NK-92 treated with Interleukin-12 subunit alpha and Interleukin-12 subunit beta, amount 100 ng/mL, for 24 hours (cell line): ENCODE data around the gene MMP23B.

Experiments used
- DNase-seq: peaks from one replicate; lab custom pipeline; 2025; lab: John Stamatoyannopoulos, UW

The MMP23B gene

DNA sequence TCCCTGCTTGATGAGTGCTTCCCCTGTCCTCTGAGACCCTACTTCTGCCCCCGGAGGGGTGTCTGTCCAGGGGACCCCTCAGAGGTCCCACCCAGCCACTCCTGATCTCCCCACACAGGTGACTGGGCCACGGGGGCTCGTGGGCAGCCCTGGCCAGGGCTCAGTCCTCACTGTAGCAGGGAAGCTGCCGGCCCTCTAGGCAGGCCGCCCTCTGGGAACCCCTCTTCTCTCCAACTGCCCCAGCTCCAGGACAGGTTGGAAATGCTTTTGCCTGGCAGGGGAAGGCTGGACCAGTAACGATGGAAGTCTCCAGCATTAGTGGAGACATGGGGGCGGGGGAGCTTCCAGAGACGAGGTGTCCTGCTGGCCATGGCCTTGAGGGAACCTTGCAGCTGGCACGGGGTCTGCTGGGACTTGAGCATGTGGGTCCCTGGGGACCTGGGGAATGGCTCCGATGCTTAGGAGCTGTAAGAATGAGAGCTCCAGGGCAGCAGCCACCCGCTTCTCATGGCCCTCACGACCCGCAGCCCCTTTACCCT, 28.9 kb upstream of the MMP23B start:
- no peak for DNase-seq

DNA sequence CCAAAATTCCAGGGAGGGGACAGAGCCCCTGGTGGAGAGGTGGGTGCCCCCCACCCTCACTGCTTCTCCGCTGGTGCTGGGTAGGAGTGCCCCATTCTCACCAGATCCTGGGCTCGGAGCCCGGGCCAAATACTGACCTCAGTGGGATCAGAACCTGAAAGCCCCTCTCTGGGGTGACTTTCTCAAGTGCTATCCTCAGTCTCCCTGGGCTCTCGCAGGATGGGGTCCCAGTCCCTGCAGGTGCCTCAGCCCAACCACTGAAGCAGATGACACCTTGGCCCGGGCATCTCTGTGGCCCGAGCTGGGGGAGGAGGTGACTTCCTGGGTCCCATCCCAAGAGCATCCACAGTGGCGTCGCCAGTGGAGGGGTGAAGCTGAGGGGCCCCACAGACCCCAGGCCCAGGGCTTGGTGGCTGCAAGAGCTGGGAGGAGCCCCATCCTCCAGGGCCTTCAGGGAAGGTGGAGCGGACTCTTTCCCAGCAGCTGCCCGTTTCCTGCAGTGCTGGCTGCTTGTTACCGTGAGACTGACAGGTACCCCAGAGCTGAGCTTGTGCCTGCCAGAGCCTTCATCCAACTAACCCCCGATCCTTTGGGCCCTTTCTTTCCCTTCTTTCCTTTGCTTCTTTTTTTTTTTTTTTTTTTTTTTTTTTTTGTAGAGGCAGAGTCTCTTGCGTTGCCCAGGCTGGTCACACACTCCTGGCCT, 28.2 kb upstream of the MMP23B start:
- DNase-seq: no peak

DNA sequence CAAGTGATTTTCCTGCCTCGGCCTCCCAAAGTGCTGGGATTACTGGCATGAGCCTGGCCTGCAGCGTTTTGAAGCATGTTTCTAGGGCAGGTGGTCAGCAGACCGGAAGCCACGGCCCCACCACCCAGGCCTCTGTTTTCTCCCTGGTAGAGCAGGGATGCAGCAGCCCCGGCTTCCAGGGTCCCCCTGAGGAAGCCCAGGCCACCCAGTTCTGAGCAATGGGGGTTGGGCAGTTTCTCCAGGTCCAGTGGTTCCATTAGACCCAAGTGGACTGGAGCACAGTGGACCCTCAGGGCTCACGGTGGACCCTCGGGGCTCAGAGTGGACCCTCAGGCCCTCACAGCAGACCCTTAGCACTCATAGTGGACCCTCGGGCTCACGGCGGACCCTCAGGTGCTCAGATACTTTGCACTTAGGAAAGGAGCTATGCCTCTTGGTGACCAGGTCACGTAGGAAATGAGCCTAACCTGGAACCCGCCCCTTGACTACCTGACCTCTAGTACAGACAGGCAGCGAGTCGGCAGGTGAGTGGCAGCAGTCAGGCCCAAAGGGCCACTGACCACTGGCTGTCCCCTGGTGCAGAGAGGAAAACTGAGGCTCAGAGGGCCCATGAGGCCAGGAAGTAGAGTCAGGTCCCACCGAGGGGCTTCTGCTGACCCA, 27.5 kb upstream of the MMP23B start:
- DNase-seq: no peak

DNA sequence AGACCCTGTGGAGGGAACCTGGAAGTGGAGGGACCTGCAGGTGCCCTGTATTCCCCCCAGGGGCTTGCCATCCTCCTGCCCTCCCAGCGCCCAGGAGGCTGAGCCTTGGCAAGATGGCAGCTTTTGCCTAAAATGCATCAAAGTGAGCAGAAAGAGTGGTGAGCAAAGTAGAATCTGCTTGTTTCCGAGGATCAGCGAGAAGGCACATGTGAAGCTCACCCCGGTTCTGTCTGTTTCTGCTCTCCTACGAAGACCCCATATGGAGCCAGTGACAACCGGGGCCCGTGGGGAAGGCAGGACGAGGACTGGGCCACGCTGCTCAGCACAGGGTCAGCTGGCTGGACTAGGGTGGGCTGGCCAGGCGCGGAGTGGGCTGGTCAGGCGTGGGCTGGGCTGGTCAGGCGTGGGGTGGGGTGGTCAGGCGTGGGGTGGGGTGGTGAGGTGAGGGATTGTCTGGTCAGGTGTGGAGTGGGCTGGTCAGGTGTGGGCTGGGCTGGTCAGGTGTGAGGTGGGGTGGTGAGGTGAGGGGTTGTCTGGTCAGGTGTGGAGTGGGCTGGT, 26.9 kb upstream of the MMP23B start:
- no peak for DNase-seq

DNA sequence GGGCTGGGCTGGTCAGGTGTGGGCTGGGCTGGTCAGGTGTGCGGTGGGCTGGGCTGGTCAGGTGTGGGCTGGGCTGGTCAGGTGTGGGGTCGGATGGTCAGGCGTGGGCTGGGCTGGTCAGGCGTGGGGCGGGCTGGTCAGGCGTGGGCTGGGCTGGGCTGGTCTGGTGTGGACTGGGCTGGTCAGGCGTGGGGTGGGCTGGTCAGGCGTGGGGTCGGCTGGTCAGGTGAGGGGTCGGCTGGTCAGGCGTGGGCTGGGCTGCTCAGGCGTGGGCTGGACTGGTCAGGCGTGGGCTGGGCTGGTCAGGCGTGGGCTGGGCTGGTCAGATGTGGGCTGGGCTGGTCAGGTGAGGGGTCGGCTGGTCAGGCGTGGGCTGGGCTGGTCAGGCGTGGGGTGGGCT, 26.2 kb upstream of the MMP23B start:
- DNase-seq: no peak

DNA sequence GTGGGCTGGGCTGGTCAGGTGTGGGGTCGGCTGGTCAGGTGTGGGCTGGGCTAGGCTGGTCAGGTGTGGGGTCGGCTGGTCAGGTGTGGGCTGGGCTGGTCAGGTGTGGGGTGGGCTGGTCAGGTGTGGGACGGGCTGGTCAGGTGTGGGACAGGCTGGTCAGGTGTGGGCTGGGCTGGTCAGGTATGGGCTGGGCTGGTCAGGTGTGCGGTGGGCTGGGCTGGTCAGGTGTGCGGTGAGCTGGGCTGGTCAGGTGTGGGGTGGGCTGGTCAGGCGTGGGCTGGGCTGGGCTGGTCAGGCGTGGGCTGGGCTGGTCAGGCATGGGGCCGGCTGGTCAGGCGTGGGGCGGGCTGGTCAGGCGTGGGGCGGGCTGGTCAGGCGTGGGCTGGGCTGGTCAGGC, 25.7 kb upstream of the MMP23B start:
- DNase-seq: no peak

DNA sequence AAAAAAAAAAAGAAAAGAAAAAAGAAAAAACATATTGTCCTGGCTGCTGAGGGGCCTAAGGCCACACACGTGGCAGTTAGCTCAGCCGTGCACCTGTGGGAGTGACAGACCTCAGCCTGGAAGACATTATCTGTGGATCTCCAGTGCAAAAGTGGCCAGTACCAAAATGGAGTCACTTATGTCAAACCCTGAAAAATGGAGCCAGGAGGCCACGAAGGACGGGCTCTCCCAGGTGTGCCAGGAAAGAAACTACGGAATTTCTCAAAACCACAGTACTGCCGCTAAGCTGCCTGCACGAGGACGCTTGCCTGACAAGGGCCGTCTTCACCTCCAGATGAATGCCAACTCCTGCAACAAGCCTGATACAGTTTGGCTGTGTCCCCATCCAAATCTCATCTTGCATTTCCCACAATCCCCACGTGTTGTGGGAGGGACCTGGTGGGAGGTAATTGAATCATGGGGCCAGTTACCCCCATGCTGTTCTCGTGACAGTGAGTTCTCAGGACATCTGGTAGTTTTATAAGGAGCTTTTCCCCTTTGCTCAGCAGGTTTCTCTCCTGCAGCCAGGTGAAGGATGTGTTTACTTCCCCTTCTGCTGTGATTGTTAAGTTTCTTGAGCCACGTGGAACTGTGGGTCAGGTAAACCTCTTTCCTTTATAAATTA, 22.0 kb upstream of the MMP23B start:
- DNase-seq: no peak

DNA sequence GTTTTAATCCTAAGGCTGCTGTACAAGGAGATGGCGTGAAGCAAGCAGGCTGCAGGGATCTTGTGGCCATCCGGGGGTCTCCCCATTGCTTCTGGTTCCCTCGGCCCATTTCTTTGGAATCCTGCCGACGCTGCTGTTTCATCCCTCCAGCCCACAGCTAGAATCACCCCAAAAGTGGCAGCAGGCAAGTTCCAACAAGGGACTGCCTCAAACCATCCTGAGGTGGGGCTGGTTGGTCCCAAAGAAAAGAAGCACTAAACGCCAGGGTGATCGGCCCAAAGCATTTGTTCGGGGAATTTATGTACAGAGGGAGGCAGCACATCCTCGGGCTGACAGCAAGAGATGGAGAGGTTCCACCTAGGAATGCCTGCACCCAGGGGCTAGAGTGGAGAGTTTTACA, 21.2 kb upstream of the MMP23B start:
- no peak for DNase-seq

DNA sequence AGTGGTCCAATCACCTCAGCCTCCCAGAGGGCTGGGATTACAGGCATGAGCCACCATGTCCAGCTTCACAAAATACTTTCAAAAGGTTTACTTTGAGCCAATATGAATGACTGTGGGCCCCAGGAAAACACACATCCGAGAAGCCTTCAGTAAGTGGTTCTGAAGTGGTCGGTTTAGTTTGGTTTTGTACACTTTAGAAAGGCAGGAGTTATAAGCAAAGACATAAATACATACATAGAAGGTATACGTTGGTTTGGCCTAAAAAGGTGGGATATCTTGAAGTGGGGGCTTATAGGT, 19.9 kb upstream of the MMP23B start:
- DNase-seq: no peak

DNA sequence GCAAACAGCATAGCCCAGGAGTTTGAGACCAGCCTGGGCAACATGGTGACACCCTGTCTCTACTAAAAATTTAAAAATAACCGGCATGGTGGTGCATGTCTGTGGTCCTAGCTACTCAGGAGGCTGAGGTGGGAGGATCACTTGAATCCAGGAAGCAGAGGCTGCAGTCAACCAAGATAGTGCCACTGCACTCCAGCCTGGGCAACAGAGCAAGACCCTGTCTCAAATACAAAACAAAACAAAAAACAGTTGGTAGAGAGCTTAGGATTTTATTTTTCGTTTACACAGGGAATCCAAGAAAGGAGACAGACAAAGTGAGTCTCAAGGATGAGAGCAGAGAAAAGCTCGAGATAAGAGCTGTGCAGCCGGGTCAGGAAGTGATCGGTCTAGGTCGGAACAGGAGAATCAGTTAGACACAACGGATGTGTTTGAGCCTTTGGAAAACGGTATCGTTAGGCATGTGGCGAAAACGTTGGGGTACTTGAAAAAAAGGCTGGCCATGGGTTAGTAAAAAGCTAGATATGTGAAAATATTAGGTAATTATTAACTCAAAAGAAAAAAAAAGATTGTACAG, 18.4 kb upstream of the MMP23B start:
- no peak for DNase-seq

DNA sequence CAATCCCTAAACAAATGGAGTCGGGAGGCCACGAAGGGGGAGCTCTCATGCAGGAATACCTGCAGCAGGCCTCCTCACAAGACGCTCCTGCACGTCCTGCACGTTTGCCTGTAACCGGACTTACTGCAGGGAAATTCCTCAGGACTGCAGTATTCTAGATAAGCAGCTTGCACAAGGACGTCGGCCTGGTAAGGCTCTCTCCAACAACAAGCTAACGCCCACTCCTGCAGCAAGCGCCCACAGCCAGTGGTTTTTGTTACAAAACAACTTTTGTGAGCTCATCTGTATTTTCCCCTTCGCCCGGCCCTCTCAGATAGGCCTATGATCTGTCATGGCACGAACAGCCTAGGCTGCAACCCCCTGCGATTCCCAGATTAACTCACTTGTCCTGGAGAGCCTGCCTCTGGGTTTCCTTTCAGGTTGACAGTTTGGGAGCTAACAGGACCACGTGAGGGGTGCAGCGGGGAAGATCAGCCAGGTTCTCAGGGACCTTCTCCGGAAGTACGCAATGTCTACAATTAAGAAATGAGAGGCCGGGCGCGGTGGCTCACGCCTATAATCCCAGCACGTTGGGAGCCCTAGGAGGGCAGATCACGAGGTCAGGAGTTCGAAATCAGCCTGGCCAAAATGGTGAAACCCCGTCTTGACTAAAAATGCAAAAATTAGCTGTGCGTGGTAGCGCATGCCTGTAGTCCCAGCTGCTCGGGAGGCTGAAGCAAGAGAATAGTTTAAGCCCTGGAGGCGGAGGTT, 17.6 kb upstream of the MMP23B start:
- no peak for DNase-seq

DNA sequence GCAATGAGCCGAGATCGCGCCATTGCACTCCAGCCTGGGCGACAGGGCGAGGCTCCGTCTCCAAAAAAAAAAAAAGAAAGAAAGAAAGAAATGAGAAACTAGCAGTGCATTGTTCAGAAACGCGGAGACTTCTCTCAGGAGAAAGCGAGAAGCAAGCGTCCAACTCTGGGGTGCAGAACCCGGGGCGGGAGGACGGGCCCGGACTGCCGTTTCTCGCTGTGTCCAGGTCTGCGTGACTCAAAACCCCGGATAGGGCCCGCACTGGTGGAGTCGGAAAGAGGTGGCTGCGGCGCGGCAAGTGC, 17.1 kb upstream of the MMP23B start:
- DNase-seq: no peak

DNA sequence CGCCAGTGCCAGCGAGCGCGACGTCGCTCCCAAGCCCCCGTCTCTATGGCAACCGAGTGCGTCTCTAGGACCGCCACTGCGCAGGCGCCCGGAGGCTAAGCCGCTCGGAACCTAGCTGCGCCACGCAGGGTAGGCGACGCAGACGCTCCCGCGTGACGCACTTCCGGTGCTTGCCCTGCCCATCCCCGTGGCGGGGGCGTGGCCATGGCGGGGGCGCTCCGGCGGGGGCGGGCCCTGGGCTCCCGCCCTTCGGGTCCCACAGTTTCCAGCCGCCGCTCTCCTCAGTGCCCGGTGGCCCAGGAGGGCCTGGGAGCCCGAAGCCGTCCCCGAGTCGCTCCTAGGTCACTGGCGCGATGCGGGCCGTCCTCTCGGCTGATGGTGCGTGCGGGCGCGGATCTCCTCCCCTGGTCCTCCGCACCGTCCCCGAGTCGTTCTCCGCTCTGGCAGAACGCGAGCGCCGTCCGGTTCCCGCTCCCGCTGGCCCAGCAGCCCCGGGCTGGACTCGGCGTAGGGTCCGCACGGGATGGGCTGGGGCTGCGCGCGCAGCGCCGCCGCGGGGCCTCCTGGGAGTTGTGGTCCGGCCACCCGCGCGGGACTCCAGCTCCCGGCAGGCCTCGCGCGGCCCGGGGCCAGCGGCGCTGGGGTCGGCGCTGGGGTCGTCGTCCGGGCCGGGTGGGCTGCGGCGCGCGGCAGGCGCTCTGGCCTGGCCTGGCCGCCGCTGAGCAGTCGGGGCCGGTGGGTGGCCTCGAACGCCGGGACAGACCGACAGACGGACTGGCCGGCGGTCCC, 16.5 kb upstream of the MMP23B start, which contains the start of gene MIB2:
TSS of gene MIB2 (plus strand) at position 245 of the 789 bp plus-strand sequence. CDS start 7,953 bp downstream, outside the sequence.
- peak; percentile 96 for DNase-seq

DNA sequence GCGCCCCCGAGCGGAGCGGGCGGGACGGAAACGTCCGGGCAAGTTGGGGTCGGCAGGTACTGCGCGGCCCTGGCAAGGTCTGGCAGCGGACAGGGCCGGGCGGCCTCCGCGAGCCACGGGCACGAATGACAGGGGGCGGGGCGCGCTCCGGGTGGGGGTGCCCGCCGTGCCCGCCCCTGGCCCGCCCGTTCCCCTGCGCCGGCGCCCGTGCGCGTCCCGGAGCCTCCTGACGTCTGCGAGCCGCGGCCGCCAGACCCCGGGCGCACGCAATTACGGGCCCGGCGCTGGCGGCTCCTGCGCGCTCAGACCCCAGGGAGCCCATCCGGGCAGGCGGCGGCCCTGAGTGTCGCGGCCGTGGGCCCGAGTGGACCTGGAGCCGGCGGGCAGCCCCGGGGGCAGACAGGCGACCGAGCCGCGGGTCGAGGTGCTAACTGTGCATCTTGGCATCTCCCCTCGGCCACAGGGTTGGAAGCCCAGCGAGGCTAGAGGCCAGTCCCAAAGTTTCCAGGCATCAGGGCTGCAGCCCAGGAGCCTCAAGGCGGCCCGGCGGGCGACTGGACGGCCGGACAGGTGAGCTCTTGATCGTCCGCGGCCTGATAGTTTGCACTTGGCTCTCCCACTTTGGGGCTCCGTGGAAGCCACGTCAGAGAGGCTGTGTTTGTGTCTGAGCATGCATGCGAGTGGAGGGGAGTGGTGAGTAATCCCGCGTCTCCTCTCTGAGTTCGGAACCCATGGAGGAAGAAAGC, 15.8 kb upstream of the MMP23B start:
- DNase-seq: no peak

DNA sequence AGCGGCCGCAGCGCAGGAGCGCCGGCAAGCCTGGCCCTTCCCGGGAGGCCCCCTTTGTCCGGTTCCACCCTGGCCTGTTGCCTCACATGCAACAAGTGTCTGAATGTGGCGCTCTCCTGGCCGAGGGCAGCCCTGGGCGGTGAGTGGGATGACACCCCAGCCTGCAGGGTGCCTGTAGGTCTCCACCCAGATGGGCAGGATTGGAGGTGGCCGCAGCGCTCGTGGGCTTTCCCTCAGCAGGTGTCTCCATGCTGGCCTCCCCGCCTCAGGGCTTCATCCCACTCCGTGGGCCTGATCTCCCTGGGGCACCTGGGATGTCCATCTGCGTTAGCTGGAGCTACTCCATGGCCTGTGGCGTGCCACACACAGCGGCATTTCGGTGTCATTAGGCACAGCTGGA, 15.1 kb upstream of the MMP23B start:
- no peak for DNase-seq

DNA sequence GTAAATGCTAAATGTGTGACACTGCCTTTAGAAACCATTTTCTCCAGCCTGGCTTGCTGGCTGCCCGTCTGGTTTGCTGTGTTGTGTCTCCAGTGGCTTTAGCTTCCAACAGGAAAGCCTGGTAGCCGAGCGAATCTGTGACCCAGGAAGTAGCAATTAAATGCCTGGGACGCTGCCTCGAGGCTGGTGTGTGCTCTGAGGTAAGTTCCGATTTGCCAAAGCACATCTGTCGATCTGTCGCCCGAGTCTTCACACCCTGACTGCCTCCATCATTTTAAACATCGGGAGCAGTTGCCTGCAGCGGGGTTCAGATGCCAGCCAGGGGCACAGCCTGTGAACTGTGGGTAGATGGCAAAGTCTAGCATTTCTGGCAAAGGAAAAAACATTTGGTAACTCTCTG, 14.5 kb upstream of the MMP23B start:
- DNase-seq: no peak

DNA sequence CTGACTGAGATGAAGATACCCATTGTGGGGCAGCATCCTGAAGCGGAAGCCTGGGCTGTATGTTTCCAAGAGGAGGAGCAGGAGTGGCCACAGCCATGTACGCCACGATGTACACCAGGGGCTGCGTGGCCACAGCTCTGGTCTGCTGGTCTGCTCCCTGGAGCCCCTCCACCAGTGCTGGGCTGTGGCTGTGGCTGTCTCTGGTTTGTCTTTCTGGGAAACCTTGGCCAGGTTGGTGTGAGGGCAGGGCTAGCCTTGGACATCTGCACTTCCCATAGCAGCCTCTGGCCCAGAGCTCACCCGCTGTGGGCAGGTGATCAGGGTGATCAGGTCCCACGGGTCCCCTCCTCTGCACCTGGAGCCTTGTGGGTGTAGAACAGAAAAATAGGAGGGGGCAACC, 14.0 kb upstream of the MMP23B start:
- no peak for DNase-seq

DNA sequence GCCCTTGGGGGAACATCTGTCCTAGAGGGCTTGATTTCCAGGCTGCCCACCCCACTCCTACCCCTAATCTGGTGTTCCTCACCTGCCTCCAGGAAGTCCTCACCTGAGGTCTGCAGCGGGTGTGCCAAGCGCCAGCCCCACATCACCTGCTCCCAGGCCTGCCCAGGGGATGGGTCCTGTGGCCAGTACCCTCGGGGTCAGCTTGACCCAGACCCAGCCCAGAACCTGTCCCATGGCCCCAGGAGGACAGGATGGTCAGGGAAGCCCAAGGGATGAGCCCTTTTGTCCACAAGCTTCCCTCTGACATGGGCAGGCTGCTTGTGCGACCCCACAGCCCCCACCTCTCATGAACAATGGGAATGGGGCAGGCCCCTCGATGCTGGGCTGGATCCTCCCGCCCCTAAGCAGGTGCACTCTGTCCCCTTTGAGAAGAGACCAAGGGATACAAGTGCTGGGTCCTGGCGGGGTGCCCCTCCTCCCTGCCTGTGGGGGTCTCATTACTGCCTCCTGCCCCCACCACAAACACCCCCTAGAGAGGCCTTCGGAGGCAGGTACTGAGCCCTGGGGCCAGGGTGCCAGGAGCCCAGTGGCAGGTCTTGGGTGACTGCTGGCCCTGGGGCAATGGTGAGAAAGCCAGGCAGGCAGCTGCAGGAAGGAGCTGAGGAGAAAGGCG, 13.4 kb upstream of the MMP23B start:
- DNase-seq: no peak

DNA sequence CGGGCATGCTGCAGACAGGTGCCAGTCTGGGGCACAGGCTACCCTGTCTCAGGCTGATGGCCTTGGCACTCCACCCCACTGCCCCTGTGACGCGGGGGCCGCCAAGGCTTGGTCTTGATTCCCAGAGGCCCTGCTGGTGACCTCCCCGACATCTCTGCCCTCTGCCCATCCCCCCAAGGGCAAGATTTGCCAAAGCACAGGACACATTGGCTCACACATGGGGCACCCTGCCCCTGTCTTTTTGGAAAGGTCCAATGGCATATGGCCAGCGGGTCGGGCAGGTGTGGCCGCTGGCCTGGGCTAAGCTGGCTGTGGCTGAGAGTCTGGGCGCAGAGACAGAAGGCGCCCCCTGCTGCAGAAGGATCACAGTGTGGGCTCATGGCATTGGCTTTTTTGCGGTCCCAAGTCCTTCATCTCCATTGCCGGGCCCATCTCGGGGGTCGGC, 12.0 kb upstream of the MMP23B start:
- DNase-seq: no peak
